Measurements from ENCODE around the gene MICB.
"Not testable (repeated sequence)": the region's sequence is repeated elsewhere in the genome, so short reads cannot be mapped to it uniquely, and the experiment has no call there.

MICB gene

GRCh38 chr6:31473780-31474761, 23.9 kb upstream of the MICB start:
- no peak for DNase-seq

GRCh38 chr6:31474871-31475286, 23.1 kb upstream of the MICB start:
- DNase-seq, result no peak

GRCh38 chr6:31476515-31477139, 21.3 kb upstream of the MICB start:
- no peak for DNase-seq

DNA sequence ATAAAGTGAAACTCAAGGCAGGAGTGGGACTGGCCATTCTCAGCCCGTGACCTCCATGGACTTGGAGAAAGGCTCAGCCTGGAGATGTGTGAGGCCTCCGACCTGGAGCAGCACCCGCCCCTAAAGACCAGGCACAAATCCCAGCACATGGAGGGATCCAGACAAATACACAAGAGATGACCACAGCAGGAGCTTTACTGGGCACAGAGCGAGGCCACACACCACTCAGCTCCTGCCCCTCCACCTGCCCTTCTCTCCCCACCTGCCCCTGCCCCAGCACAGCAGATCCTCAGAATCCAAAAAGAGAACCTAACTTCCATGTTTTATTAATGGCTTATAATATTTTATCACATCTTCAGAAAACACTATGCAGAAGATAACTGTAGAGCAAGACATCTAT, 20.4 kb upstream of the MICB start:
- DNase-seq, result no peak

- no peak for DNase-seq
Observed at GRCh38 chr6:31478186-31478950, 19.6 kb upstream of the MICB start.

- DNase-seq, result no peak
Observed at GRCh38 chr6:31479151-31479932, 18.6 kb upstream of the MICB start.

DNA sequence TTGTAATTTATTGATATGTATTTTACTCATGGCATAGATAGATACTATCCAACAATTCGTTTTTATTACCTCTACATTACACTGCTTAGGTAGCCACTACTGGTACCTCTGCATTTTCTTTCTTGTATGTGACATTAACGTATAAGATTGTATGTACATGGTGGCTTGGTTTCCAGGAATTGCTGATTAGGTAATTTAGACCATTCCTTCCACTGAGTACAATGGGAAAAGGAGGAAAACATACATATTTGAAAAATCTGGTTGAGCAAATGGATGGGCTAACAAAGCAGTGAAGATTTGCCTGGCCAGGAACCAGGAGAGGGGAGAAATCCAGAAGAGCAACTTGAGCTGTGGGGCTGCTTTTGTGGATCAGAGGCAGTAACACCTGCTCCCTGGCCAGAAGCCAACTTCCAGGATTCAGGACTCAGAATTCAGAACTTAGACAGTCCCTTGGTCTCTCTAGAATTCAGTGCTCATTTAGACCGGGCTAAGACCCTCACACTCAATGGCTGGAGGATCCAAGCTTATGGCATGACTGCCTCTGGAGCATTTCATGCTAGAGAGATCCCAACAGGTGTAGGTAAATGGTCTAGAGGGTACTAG, 17.9 kb upstream of the MICB start:
- no peak for DNase-seq

- DNase-seq, result no peak
Observed at GRCh38 chr6:31480574-31480973, 17.4 kb upstream of the MICB start.

DNA sequence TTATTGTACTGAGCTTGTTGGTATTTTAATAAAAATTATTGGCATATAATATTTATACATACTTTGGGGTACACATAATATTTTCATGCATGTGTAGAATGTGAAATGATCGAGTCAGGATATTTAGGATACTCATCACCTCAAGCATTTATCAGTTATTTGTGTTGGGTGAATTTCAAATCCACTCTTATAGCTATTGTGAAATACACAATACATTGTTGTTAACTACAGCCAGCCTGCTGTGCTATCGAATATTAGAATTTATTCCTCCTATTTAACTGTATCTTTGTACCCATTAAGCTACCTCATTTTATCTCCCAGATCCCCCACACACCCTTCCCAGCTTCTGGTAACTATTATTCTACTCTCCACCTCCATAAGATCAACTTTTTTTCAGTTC, 14.6 kb upstream of the MICB start:
- DNase-seq, result no peak

DNA sequence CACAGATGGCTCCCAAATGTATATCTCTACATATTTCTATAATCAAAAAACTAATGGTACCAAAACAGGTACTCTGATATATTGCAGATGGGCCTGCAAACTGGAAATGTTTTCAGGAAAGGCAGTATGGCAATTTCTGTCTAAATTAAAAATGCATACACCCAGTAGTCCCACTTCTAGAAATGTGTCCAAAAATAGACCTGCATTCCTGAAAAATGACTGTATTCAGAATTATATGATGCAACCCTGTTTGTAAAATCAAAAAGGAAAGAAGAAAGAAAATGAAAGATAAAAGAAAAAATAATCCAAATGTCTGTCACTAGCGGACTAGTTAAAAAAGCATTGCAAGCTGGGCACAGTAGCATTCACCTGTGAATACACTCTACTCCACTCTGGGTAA, 12.9 kb upstream of the MICB start:
- no peak for DNase-seq

GRCh38 chr6:31486065-31486837, 11.7 kb upstream of the MICB start:
- DNase-seq, result not testable (repeated sequence)

DNA sequence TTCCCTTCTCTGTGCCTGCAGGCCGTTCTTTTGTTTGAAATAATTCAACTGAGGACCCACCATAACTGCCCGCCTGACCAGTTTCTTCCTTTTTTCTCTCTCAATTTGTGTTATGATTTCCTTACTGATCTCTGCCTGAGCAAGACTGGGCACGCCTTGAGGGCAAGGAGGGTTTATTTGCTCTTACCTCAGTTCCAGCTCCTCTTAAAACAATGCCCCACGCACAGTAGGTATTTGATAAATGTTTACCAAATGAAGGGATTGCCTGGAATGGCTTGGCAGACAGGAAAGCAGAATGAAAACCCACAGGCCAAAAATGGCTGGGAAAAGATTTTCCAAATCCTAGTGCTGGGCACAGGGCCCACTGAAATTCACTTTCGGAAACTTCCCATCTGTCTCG, 10.3 kb upstream of the MICB start:
- not testable (repeated sequence) for DNase-seq

DNA sequence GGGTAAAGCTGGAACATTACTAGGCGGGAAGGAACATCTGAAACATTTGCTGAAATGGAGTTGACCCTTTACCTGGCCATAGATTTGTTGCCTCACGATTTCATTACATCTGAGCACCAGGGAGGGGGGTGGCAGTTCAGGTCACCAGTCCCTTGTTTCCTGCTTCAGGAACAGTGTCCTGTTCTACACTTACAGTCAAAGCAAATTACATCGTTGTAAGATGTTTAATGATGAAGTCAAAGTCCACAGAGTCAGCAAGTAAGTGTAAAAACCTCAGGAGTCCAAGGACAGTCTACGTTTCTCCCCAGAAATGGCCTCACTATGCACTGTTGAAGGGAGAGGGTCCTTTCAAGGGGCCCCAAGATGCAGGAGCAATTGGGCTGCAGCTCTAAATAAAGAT, 8.9 kb upstream of the MICB start:
- no peak for DNase-seq

DNA sequence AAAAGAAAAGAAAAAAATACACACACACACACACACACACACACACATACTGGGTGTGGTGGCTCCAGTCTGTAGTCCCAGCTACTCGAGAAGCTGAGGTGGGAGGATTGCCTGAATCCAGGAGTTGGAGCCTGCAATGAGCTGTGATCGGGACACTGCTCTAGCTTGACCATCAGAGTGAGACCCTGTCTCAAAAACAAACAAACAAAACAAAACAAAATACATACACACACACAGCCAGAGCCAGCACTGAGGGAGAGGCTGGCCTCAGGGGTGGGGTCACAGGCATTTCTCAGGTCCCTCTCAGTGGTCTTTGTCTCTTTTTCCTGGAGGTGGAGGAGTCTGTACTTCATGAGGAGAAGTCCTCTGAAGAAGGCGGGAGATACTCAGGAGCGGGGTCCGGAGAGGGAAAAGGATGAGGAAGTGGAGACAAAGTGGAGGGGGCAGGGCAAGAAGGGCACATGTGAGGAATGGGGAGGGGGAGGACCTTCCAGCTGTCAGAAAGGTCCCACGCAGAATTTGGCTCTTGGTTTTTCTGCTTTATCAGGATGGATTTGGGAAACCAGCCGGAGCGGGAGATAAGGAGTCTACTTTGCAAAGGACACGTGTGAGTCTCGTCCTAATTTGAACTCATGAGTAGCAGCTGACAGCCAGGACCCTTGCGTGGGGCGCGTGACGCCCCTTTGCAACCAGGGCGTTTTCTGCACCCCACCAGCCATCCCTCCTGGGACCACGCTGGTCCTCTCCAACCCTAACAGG, 7.7 kb upstream of the MICB start:
- DNase-seq, result no peak

- DNase-seq, result not testable (repeated sequence)
Observed at GRCh38 chr6:31493550-31493874, 4.4 kb upstream of the MICB start.

DNA sequence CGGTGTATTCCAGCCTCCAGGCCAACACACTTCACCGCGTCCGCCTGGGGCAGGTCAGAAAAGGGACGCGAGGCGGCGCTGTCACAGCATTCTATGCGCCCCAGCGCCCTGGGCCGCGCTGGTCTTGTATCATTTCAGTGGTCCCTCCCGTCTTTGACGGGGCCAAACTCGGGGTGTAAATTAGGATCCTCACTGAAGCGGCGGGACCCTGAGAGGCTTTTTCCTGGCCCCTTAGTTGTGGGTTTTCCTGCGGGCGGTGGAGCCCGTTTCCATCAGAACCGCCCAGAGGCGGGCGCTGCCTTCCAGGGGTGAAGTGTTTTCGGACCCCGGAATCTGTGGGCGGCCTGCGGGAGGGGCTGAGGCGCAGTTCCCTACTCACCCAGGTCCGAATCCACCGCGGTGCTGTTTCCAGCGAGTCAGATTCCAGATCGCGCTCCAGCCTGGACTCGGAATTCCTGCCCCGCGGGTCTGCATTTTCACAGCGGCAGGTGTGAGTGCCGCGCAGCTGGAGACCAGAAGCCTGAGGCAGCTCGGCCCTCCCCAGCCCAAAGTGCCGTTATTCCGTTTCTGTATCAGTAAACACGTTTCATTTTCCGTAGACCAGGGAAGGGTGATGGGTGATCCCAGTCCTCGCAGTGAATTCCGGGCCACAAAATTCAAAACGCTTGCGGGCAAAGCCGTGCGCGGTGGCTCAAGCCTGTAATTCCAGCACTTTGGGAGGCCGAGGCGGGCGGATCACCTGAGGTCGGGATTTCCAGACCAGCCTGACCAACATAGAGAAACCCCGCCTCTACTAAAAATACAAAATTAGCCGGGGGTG, 3.9 kb upstream of the MICB start:
- DNase-seq, result peak in 33 of 56 donors; percentile 4 to 61 (median 19)

DNA sequence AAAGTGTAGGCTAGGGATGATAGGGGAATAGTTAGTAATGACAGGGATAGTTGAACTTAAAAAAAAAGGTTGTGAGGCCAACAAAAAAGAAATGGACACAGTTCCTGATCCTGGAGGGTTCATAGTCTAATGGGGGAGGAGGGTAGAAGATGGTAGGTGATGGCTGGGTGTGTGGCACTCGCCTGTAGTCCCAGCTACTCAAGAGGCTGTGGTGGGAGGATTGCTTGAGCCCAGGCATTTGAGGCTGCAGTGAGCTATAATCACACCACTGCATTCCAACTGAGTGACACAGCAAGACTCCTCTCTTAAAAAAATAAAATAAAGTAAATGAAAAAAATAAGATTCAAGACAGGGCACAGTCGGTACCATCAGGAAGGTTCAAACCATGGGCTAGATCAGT, 2.4 kb upstream of the MICB start:
- no peak for DNase-seq

DNA sequence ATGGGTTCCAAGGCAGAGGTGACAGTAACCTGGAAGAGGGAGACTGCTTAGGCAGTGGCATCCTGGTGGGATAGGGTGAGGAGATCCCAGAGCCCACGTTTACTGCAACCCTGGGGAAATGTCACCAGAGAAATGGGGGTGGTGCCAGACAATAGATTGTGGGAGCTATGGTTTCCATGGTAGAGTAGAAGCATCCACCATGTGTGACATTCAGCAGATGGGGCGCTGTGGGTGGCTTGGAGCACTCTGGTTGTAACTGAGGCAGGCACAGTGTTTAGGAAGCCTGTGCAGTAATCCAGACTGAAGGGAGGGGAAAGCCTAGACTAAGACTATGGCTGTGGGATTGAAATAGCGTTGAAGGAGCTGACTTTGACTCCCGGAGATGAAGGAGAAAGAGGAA, 1.1 kb upstream of the MICB start:
- peak in 1 of 56 donors; percentile 4 for DNase-seq

Data from nucleus accumbens (tissue), 56 donors.